Measurements from ENCODE around the gene UBE2D4. TPM values are rescaled to one million over a fixed set of nuclear protein-coding genes. Genes with fewer than 3 reads are reported as not detected.

Gene UBE2D4
- total and polyA plus RNA-seq, 4 donors = 8.8 to 25.6 (median 17.2) TPM

GRCh38 chr7:43937444-43937843 is 11.2 kb downstream of the UBE2D4 start:
- Histone ChIP-seq H3K4me3 (no peak overlapping the region), H3K27ac (ENCODE audit: low read depth in 1 of 2, low read length in 1 of 2) (no peak overlapping the region), H3K36me3 (ENCODE audit: control insufficient read depth in 4 of 4, insufficient read depth in 4 of 4, low read length in 4 of 4) (no peaks in the 10 kb centered on the region), H3K27me3 (ENCODE audit: control insufficient read depth in 3 of 3, insufficient read depth in 3 of 3, low read length in 2 of 3) (no peaks in the 10 kb centered on the region), H3K9ac (ENCODE audit: insufficient read depth in 1 of 2, low read length in 2 of 2) (no peak overlapping the region), H3K4me1 (ENCODE audit: control insufficient read depth in 5 of 5, insufficient read depth in 5 of 5, low read length in 5 of 5) (peaks cover 0 to 11% (median 0%) of the 10 kb centered on the region in 5 donors), H3K9me3 (ENCODE audit: control insufficient read depth in 4 of 4, insufficient read depth in 3 of 4, low read length in 3 of 4) (no peaks in the 10 kb centered on the region)
- ATAC-seq (ENCODE audit: insufficient read depth, low FRiP score) = no peak
- WGBS, 2 donors = 56 to 66% methylated on average over 3 of the region's 3 CpGs
- no peak for DNase-seq
- no peak for TF ChIP-seq CTCF (IDR thresholded peaks at IDR 0.05; ENCODE audit: control extremely low read depth, extremely low read depth)

- no peak overlapping the region for H3K9ac ChIP-seq (ENCODE audit: insufficient read depth in 1 of 2, low read length in 2 of 2)
- ATAC-seq (ENCODE audit: insufficient read depth, low FRiP score) (no peak), DNase-seq (no peak)
- no peak overlapping the region for H3K4me3 ChIP-seq
- WGBS, 2 donors = 96% methylated on average over 4 of the region's 4 CpGs
- no peak overlapping the region for H3K27ac ChIP-seq (ENCODE audit: low read depth in 1 of 2, low read length in 1 of 2)
- H3K9me3 ChIP-seq (ENCODE audit: control insufficient read depth in 4 of 4, insufficient read depth in 3 of 4, low read length in 3 of 4) = no peaks in the 10 kb centered on the region
- H3K27me3 ChIP-seq (ENCODE audit: control insufficient read depth in 3 of 3, insufficient read depth in 3 of 3, low read length in 2 of 3) = no peaks in the 10 kb centered on the region
- TF ChIP-seq CTCF (IDR thresholded peaks at IDR 0.05; ENCODE audit: control extremely low read depth, extremely low read depth) = no peak
- peaks cover 0 to 6% (median 1%) of the 10 kb centered on the region in 4 donors for H3K36me3 ChIP-seq (ENCODE audit: control insufficient read depth in 4 of 4, insufficient read depth in 4 of 4, low read length in 4 of 4)
- peaks cover 0 to 11% (median 0%) of the 10 kb centered on the region in 5 donors for H3K4me1 ChIP-seq (ENCODE audit: control insufficient read depth in 5 of 5, insufficient read depth in 5 of 5, low read length in 5 of 5)
Measured at GRCh38 chr7:43938892-43939482, 12.8 kb downstream of the UBE2D4 start.

GRCh38 chr7:43942250-43942649 is 16.0 kb downstream of the UBE2D4 start:
- 75 to 83% methylated on average over 3 of the region's 3 CpGs for WGBS, 2 donors
- H3K4me1 ChIP-seq (ENCODE audit: control insufficient read depth in 5 of 5, insufficient read depth in 5 of 5, low read length in 5 of 5) = peaks cover 0 to 11% (median 0%) of the 10 kb centered on the region in 5 donors
- no peak for ATAC-seq (ENCODE audit: insufficient read depth, low FRiP score)

More at GRCh38 chr7:43942250-43942649, 16.0 kb downstream of the UBE2D4 start:
- H3K9ac ChIP-seq (ENCODE audit: insufficient read depth in 1 of 2, low read length in 2 of 2) = no peak overlapping the region
- no peaks in the 10 kb centered on the region for H3K27me3 ChIP-seq (ENCODE audit: control insufficient read depth in 3 of 3, insufficient read depth in 3 of 3, low read length in 2 of 3)
- no peak for TF ChIP-seq CTCF (IDR thresholded peaks at IDR 0.05; ENCODE audit: control extremely low read depth, extremely low read depth)
- no peaks in the 10 kb centered on the region for H3K9me3 ChIP-seq (ENCODE audit: control insufficient read depth in 4 of 4, insufficient read depth in 3 of 4, low read length in 3 of 4)
- H3K4me3 ChIP-seq = no peak overlapping the region
- no peak for DNase-seq
- peaks cover 0 to 12% (median 1%) of the 10 kb centered on the region in 4 donors for H3K36me3 ChIP-seq (ENCODE audit: control insufficient read depth in 4 of 4, insufficient read depth in 4 of 4, low read length in 4 of 4)
- H3K27ac ChIP-seq (ENCODE audit: low read depth in 1 of 2, low read length in 1 of 2) = no peak overlapping the region

Measured in lung (tissue), 12 donors.